LNCaP clone FGC (cell line): ENCODE results near the gene ZNF808.
"Not testable (repeated sequence)": the region's sequence is repeated elsewhere in the genome, so short reads cannot be mapped to it uniquely, and the experiment has no call there.

Experiments
- DNase-seq: peaks from one replicate; pipeline ENCODE4 v3.0.0-alpha.2; 2011; ENCODE audit warnings: low read depth
- H3K4me3 ChIP-seq: 2 replicates; pipeline ENCODE4 v1.5.1; 2011; ENCODE audit warnings: mild to moderate bottlenecking, low read depth, low read length, control low read depth
- CTCF ChIP-seq: IDR thresholded peaks from 2 replicates; pipeline ENCODE4 v1.5.1; 2012; ENCODE audit warnings: mild to moderate bottlenecking; ENCODE audit not compliant: control insufficient read depth, insufficient read depth; ENCODE audit errors: extremely low read depth

ZNF808 gene

GRCh38 chr19:52567921-52568320 is 40.5 kb downstream of the ZNF808 start:
- DNase-seq = no peak
- TF ChIP-seq CTCF = no peak
- no peak overlapping the region for H3K4me3 ChIP-seq

GRCh38 chr19:52569638-52569999 is 42.2 kb downstream of the ZNF808 start:
- DNase-seq = peak; percentile 14
- peak overlapping the region; percentile 61 for H3K4me3 ChIP-seq

GRCh38 chr19:52570000-52570861 is 42.8 kb downstream of the ZNF808 start, which contains the start of gene ZNF701:
ZNF701 (plus strand) TSS chr19:52570287; CDS start chr19:52574148, 3,861 bp downstream.
- peak within 1 kb of the TSS; percentile 61 for H3K4me3 ChIP-seq
- DNase-seq = peak; percentile 65

GRCh38 chr19:52584736-52585440 is 57.4 kb downstream of the ZNF808 start:
- DNase-seq = no peak
- no peak for TF ChIP-seq CTCF
- H3K4me3 ChIP-seq = no peak overlapping the region

More at GRCh38 chr19:52570000-52570861, 42.8 kb downstream of the ZNF808 start, which contains the start of gene ZNF701:
- no peak for TF ChIP-seq CTCF

- DNase-seq = no peak
- no peak overlapping the region for H3K4me3 ChIP-seq
- no peak for TF ChIP-seq CTCF
Measured at GRCh38 chr19:52585604-52586003, 58.1 kb downstream of the ZNF808 start.

GRCh38 chr19:52590728-52591127 is 63.3 kb downstream of the ZNF808 start:
- DNase-seq = no peak
- TF ChIP-seq CTCF = peak; percentile 33
- H3K4me3 ChIP-seq = no peak overlapping the region

- no peak for DNase-seq
- no peak overlapping the region for H3K4me3 ChIP-seq
- TF ChIP-seq CTCF = no peak
Measured at GRCh38 chr19:52592301-52592700, 64.8 kb downstream of the ZNF808 start.

GRCh38 chr19:52593441-52593840 is 66.0 kb downstream of the ZNF808 start:
- DNase-seq, H3K4me3 ChIP-seq: not testable (repeated sequence)
